ENCODE data around the gene SYNE3.
A peak's percentile ranks its signal among the peaks of the same experiment; 100 is the strongest.

Gene SYNE3

DNA sequence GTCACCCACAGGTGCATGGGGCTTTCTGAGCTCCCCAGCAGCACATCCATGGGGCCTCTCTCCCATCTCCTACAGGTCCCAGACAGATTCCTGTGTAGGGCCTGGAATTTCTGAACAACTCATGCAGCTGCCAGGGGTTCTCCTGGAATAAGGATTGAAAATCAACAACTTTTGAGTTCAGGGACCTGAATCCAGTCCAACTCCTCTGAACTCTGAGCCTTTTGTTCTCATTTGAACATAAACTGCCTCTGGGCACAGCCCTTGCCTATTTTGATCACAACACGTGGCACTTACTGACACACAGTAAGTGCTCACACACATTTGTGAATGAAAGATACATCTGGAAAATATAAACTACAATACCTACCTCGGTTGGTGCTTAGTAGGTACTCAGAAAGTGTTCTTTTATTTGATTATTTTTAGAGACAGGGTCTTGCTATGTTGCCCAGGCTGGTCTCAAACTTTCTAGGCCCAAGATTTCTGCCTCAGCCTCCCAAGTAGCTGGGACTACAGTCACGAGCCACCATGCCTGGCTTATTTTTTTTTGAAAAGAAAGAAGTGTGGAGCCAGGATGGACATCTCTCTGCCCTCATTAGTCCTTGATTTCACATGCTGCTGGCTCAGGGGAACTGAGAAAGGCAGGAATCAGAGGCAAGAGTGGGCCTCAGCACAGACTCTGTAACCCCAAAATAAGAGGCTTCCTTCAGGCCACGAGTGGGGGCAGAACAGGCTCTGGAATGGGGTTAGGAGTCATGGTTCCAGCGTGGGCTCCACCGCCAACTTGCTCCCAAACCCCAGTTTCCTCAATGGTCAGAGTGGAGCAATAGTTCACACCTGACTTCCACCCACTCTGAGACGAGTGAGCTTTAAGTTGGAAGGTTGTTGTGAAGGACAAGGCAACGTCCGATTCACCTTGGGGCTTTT lies 27.0 kb downstream of the SYNE3 start:
- DNase-seq (ENCODE audit: low read depth), result peak; percentile 52

DNA sequence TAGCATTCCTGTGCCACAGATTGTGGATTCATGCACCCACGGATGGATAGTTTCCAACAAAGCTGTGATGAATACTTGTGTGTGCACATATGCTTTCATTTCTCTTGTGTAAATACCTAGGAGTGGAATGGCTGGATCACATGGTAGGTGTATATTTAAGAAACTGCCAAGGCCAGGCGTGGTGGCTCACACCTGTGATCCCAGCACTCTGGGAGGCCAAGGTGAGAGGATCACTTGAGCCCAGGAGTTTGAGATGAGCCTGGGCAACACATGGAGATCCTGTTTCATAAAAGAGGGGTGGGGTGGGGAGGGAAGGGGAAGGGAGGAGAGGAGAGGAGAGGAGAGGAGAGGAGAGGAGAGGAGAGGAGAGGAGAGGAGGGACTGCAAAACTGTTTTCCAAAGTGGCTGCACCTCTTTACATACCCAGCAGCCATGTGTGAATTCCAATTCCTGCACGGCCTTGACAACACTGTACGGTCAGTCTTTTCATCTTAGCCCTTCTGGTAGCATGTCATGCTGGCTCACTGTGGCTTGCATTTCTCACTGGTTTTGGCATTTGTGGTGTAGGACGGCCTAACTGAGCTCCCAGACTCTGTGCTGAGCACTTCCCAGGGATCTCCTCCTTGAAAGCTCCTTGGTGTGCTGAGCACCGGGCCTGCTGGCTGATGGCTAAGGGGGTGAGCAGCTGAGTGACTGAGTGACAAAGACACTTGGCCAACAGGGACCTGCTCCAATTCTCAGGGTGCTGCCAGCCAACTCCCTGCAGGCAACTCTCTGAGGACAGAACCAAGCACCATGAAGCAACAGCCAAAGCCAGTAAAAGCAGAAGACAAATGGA lies 27.9 kb downstream of the SYNE3 start:
- DNase-seq (ENCODE audit: low read depth), result peak; percentile 34

DNA sequence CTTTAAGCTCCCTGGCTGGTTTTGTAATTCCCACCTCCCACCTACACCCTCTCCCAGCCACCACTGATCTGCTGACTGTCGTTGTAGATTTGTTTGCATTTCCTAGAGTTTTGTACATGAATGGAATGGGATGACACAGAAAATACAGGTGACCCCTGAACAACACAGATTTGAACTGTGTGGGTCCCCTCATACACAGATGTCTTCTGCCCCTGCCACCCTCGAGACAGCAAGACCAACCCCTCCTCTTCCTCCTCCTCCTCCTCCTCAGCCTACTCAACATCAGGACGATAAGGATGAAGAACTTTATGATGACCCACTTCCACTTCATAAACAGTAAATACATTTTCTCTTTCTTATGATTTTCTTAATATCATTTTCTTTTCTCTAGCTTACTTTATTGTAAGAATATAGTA lies 28.8 kb downstream of the SYNE3 start:
- DNase-seq (ENCODE audit: low read depth), result no peak

DNA sequence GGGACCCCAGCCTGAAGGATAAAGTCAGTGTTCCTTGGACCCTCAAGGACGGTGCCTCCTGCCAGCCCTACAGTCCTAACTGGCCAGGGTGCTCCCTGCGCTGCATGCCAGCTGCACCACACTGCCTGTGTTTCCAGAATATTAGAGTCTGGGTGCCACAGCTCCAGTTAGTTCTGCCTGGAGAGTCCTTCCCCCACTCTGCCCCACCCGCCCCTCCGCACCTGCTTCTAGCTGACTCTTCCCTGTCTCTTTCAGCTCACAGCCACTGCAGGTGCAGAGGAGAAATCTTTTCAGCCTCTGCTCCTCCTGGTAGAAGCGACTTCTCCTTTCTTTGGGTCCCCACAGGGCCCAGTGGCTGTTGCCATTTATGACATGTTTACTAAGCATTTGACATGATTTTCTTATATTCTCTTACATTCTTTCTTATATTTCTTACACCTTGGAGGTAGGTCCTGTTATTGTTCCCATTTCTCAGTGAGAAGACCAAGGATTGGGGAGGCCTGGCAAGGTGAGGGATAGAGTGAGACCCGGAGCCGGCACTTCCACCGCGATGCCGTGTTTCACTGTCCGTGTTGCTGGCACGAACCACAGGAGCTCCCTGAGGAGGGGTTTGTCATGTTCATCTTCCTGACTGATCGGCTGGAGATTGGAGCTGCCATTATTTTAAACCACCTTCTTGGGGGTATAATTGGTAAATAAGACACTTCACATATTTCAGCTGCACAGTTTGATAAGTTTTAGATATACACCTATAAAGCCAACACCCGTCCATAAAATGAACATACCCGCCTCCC lies 29.4 kb downstream of the SYNE3 start:
- no peak for DNase-seq (ENCODE audit: low read depth)

DNA sequence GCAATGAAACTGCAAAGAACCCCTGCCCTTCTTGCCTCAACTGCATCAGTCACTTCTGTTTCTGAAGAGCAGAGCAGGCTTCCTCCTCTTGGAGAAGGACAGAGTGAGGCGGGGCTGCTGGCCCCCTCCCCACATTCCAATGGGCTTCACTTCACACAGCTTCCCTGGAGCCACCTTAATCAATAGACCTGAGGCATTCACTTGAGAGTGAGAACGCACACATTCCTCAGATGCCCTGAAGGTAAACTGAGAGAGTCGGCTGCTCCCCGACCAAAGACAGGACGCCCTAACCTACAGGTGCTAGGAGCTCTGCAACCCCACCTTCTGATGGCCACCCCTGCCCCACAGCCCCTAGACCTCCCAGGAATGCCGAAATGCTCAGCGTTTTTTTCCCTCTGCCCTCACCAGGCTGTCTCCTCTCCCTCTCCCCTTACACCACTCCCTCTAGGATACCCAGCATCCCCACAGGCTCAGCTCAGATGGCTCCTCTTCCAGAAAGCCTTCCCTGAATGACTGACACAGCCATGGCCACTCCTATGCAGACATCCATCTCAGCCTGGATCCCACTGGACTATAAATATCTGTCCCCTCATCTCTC lies 31.1 kb downstream of the SYNE3 start:
- no peak for DNase-seq (ENCODE audit: low read depth)

DNA sequence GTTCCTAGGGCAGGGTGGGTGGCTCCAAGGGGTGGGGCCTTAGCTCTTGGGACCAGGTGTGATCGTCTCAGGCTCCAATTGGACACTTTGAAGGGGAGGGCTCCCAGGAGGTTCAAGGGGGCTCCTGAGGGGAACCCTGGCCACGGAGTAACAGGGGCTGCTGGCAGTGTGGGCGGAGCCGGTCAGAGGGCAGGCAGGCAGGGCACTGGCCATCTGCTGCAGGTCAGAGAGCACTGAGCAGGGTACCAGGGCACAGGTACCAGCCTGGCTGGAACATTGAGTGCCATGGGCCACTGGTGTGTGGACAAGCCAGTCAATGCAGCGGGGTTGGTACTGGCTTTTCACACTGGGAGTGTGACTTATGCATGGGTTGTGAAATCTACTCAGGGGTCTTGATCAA lies 32.2 kb downstream of the SYNE3 start:
- DNase-seq (ENCODE audit: low read depth), result no peak

DNA sequence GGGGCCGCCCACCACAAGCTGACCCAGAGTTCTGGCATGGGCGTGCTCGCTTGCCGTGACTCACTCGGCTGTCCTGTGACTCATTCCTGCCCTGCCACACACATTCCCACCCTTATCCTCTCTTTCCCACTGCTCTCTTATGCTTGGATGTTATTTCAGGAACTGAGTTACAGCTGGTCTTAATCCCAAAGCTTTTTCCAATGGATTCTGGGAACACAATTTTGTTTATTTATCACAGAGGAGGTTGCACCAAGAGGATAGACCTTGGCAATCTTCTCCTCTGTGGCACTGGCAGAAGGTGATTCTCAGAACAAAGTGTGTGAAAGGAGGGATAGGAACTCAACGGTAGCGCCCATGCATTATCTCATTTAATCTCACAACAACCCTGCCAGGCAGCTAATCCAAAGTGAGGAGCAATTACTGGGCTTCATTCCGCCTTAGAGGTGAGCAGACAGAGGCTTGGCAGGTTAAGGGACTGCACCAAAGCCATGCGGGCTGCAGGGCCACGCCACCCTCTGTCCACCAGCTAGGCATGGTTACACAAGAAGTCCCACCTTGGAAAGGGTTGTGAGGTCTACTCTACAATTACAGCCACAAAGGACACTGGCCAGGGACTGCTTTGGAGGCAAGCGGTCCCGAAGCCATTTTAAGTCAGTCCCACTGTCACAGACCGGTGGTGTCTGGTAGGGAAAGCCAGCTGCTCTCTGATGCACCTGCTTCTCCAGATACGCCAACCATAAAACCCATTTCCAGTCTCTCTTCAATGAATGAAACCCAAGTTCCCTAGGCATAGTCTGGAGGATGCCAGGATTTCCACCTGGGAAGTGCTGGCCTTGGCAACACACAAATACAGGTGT lies 32.9 kb downstream of the SYNE3 start:
- peak; percentile 93 for DNase-seq (ENCODE audit: low read depth)

DNA sequence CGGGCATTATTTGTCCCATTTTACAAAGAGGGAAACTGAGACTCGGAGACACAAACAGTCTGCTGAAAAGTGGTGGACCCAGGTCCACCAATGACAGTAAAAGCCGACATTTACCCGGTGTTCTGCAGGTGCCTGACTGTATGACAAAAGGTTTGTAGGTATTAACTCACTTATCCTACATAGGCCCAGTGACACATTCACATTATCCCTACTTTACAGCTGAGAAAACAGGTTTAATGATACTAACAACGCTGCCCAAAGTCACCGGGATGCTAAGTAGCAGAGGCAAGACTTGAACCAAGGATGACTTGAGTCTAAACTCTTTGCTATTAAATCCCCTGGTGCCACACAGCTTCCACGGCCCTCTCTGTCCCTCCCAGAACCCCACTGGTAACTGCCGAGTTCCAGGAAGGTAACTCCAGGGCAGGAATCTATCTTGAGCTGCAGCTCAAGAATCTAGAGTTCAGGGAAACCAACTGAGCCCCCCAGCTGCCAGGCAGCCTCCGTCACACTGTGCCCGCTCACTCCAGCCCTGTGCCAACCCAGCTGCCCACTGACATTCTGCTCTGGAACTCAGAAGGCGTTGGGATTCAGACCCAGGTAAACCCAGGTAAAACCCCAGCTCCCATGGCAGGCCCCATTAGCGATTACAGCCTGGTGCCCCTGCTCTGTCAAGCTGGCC lies 33.7 kb downstream of the SYNE3 start:
- DNase-seq (ENCODE audit: low read depth), result no peak

DNA sequence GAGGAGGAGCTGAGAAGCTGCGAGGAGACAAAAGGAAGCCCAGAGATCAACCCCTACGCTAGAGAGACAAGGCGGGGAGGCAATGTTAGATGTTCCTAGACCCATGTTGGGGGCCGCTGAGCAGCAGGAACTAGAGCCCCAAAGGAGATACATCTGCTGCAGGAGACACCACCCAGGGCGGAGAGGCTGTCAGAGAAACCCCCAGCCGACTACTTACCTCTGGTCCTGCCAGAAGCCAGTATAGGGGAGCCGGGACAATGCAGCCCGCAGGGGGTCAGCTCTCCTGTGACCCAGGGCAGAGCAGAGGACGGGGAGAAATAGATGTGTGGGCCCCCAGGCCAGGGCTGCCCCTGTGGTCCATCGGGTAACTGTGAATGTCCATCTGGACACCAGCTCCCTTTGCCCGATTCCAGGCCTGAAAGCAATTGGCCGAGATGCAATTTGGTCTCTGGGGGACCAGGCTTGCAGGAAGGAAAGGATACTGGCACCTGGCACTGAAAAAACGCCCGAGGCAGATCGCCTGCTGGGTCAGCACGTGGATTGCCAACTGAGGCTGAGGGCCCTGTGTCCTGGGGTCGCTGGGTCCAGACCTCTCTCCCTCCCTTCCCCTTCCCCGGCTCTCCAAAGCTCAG lies 34.9 kb downstream of the SYNE3 start:
- DNase-seq (ENCODE audit: low read depth), result peak; percentile 40

DNA sequence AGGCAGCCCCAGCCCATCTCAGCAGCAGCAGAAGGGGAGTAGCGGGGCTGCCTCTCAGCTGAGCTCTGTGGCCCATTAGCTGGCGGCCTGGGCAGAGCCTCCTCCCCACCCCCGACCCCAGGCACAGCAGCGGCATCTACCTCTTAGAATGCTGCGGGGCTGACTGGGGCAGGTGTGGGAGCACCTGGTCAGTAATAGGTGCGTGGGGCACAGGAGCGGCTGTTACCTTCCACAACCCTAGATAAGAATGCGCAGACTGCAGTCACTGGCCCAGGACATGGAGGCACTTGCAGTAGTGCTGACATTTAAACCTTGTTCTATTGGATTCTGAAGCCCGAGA lies 35.6 kb downstream of the SYNE3 start:
- DNase-seq (ENCODE audit: low read depth), result no peak

DNA sequence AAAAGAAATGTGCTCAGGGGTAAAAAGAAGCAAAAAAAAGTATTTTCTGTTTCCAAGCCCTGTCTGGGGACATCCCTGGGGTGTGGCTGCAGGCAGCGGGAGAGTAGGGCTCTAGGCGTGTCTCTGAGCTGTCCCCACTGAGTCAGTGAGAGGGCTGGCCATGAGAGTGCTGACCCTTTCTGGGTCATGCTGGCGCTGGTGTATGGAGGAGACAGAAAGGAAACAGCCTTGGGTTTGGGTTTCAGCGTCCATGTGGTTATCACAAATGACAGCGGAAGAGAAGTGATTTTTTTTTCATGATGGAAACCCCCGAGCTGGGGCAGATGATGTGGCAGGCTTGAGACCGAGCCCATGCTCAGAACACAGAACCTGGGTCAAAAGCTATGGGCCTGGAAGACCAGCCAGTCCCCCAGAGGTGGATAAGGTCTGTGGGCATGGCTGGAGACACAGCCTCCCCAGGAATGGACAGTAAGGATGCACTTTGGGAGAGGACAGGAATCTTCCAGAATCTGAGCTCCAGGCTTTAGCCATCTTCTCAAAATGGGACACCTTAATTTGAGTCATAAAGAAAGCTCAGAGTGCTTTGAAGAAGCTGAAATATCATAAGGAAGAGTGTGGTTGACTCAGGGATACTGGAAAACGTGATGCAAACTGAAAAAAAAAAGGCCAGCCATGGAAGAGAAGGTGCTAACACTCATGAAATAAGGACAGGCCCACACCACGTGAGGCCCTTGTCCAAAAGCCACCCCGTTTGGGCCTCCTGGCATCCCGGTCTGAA lies 36.2 kb downstream of the SYNE3 start:
- peak; percentile 95 for DNase-seq (ENCODE audit: low read depth)

DNA sequence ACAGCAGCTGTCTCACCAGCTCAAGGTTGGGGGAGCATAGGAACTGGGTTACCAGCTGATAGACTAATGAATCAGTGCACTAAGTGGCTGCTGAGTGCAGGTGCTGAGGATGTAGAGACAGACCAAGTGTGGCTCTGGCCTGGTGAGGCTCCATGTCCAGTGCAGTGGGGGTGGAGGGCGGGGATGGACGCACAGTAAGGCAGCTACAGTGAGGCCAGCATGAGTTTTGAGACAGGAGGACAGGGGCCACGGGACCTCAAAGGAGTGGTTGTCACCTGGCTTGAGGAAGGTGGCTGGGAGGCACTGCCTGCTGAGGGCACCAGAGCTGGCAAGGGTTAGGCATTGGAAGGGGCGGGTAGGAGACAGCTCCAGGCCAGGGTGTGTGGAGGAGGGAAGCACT lies 37.0 kb downstream of the SYNE3 start:
- no peak for DNase-seq (ENCODE audit: low read depth)

DNA sequence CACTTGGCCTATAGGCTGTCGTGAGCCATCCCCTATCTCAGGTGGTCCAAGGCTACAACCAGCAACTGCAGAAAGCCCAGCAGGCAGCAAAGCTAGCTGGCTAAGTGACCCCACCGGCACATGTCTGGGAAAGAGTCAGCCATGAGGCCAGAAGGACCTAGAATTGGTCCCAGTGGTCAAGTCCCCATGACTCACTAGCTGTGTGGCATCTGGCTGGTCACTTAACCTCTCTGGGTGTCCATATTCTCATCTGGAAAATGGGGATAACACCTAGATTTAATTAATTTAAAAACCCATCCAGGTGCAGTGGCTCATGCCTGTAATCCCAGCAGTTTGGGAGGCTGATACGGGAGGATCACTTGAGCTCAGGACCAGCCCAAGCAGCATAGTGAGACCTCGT lies 37.6 kb downstream of the SYNE3 start:
- no peak for DNase-seq (ENCODE audit: low read depth)

DNA sequence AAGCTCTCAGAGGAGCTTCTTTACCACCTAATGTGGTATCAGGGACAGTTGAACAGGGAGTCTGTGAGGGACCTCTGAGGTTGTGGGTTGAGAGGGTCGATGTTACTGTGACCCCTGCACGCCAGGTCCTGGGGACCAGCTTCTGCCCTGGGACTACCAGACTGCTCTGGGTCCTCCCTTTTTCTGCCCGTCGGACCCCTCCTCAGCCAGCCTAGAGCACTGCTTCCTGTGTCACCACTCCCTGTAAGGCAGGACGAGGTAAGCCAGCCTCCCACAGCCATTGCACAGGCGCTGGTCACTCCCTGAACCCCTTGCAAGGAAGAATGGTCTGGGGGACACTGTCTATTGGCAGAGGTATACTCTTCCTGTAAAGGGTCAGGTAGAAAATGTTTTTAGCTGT lies 38.1 kb downstream of the SYNE3 start:
- DNase-seq (ENCODE audit: low read depth), result no peak

DNA sequence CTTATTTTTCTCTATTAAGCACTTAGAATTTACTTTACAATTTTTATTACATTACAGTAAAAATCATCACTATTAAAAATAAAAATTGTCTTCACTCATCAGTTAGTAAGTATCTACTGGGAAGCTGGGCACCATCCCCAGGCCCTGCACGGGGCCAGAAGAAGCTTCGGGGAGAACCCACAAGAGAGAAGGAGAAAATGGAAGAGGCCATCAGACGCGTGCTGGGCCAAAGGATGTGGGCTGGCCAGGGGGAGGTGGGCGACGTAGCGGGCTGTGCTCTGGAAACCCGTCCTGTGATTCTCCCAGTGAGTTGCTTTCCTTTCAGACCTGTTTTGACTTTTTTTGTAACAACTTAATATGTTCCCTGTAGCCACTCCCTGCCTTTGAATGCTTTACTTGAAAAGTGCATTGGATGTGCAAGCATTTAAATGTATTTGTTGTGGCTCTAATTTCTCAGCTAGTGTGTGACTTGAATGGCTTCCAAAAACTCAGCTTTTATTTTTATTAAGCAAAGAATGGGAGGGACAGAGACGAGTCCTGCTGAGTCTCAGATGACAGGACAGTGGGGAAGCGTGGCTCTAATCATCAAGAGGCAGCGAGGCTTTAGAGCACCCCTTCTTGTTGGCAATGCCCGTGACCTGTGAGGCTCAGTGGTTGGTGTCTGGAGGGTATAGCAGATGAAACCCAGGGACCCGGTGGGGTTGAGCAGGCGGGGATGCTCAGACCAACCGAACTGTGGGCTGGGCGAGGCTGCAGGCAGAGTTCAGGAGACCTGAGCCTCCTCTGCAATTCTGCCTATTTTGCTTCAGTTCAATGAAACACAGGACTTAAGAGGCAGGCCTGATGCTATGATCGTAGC lies 38.8 kb downstream of the SYNE3 start:
- peak; percentile 26 for DNase-seq (ENCODE audit: low read depth)

DNA sequence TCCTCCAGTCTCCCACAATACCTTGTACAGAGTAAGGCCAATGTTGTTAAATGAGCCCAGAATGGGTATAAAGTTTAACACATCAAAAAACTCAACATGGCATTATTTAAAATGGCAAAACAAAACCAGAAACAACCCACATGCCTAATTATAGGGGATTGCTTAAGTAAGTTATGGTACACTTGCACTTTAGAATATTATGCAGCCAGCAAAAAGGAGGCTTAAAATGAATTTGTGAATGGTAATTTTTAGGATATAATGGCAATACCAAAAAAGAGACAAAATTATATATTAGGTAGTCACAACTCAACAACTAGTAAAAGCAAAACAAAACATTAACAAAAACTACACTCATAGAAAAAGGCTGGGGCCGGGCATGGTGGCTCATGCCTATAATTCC lies 39.7 kb downstream of the SYNE3 start:
- no peak for DNase-seq (ENCODE audit: low read depth)

DNA sequence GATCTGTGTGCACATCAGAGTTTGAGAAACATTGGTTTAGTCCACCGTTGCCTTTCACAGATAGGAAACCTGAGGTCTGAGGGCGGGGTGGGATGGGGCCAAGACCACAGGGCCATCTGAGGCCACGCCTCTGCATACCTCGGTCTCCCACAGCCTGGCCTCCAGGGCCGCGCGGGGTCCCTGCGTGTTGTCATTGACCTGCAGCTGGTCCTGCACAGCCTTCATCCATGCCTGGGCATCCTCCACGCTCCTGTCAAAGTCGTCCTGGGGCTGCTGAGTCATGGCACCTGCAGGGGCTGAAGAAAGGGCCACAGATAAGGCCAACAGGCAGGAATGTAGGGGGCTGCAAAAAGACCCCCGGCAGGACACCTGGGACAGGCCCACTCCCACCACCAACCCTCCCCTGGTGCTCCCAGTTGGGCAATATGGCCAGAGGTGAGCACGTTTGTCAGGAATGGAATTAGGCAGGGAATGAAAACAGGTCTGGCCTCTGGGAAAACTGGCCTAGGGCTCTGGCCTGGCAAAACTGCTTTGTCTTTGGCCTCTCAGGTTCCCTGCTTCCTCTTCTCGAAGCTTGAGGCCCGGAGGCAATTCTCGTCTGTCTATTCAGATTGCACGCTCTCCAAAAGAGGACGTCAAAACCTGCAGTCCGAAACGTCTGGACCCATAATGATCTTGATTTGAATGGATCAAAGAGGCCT lies 40.8 kb downstream of the SYNE3 start:
- no peak for DNase-seq (ENCODE audit: low read depth)

DNA sequence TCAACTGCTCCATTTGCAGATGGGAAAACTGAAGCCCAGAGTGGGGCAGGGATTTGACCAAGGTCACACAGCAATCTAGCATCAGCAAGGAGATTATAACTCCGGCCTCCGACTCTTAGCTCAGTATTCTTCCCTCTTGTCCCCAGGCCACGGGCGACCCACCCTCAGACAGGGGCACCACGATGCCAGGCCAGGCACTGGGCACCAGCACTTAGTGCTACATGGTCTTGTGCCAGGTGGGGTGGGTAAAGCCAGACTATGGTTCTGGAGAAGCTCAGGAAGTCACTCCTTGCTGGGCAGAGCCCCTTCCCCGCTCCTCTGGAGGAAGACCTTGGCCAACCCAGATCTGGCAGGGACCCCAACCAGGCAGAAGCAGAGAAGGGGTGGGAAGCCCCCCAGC lies 41.5 kb downstream of the SYNE3 start:
- DNase-seq (ENCODE audit: low read depth), result no peak
